ENCODE data around the gene ZFHX3.
A peak's percentile ranks its signal among the peaks of the same experiment; 100 is the strongest.

DNA sequence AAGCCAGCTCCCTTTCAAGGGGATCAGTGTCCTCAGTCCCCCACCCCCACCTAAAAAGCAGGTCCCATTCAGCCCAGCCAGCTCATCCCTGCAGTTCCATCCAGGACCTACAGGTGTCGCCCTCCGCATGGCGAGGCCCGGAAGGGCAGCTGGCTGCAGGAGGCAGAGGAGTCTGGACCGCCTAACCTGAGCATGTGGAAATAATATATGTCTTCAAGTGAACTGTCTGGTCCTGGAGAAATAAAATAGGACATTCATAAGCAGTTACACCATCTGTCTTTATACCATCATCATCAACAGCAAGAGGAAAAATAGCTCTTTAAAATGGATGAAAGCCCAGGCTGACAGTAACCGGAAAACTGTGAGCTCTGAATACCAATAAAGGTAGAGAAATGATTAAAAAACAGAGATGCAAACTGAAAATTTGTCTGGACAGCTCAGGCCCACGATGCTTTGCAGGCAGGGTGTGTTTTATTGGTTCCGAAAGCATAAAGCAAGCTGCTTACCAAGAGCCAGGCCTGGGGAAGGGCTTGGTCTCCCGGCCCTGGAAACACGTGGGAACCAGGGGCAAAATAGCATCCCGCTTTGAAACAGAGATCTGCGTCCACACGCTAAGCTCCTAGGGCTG lies 215.2 kb downstream of the ZFHX3 start:
- TF ChIP-seq, protein P1, sequence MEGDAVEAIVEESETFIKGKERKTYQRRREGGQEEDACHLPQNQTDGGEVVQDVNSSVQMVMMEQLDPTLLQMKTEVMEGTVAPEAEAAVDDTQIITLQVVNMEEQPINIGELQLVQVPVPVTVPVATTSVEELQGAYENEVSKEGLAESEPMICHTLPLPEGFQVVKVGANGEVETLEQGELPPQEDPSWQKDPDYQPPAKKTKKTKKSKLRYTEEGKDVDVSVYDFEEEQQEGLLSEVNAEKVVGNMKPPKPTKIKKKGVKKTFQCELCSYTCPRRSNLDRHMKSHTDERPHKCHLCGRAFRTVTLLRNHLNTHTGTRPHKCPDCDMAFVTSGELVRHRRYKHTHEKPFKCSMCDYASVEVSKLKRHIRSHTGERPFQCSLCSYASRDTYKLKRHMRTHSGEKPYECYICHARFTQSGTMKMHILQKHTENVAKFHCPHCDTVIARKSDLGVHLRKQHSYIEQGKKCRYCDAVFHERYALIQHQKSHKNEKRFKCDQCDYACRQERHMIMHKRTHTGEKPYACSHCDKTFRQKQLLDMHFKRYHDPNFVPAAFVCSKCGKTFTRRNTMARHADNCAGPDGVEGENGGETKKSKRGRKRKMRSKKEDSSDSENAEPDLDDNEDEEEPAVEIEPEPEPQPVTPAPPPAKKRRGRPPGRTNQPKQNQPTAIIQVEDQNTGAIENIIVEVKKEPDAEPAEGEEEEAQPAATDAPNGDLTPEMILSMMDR (IDR thresholded peaks at IDR 0.05): peak; percentile 92 to 95 (median 94)
- no peak for TF ChIP-seq POLR2A (IDR thresholded peaks at IDR 0.05)

All from right lobe of liver (tissue), 4 donors.